ENCODE results near the gene HSFX3.
"Not testable (repeated sequence)": the region's sequence is repeated elsewhere in the genome, so short reads cannot be mapped to it uniquely, and the experiment has no call there.

The HSFX3 gene

DNA sequence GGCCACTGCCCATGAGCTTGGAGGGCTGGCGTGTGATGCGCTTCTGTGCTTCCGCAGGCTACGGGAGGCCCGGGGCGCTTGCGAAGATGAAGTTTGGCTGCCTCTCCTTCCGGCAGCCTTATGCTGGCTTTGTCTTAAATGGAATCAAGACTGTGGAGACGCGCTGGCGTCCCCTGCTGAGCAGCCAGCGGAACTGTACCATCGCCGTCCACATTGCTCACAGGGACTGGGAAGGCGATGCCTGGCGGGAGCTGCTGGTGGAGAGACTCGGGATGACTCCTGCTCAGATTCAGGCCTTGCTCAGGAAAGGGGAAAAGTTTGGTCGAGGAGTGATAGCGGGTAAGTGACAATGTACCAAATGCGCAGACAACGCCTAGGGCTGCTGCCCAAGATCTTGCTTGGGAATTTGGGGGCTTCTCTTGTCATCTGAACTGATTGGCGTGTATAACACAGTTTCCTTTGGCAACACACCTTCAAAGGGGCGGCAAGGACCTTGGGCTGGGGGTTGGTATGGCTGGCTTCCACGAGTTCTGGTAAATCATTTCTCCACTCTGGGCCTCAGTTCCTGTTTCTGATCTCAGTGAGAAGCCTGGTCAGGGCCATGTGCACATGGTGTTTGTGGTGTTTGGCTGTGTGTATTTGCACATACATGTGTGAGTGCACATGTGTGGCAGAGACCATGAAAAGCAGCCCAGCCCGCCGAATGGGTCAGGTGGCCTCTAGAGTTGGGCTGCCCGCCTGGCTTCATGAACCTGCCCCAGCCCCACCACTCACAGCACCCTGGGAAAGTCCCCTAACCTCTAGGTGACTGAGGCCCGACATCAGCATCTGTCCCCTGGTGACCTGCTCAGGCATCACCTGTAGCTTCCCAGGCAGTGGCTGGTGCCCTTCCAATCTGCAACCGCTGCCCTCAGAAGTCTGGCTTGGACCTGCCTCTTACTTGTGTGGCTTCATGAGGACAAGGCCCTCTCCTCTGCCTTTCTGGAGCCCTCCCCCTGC lies 3.9 kb downstream of the HSFX3 start:
- not testable (repeated sequence) for DNase-seq (ENCODE audit: low read depth)

DNA sequence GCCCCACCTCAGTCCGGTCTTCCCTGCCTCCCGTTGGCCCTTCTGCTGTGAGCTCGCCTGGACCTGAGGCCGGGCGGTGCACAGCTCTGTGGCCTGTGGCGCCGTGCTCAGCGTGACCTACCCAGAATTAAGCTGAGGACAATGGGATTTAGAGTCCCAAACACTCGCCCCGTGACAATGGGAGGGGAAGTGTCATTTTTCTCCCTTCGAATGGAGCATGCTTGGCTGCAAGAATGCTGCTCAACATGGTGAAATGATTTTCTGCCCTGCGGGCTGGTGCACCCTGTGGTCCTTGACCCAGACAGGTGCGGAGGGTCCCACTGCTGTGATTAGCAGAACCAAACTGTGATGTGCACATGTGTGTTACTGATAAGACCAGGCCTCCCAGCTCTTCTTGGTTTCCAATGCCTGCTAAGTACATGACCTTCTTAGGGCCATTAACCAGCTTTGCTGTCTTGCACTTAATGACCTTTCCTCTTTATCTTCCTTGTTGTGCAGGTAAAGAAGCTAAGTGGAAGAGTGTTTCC lies 8.1 kb downstream of the HSFX3 start:
- no peak for DNase-seq (ENCODE audit: low read depth)

DNA sequence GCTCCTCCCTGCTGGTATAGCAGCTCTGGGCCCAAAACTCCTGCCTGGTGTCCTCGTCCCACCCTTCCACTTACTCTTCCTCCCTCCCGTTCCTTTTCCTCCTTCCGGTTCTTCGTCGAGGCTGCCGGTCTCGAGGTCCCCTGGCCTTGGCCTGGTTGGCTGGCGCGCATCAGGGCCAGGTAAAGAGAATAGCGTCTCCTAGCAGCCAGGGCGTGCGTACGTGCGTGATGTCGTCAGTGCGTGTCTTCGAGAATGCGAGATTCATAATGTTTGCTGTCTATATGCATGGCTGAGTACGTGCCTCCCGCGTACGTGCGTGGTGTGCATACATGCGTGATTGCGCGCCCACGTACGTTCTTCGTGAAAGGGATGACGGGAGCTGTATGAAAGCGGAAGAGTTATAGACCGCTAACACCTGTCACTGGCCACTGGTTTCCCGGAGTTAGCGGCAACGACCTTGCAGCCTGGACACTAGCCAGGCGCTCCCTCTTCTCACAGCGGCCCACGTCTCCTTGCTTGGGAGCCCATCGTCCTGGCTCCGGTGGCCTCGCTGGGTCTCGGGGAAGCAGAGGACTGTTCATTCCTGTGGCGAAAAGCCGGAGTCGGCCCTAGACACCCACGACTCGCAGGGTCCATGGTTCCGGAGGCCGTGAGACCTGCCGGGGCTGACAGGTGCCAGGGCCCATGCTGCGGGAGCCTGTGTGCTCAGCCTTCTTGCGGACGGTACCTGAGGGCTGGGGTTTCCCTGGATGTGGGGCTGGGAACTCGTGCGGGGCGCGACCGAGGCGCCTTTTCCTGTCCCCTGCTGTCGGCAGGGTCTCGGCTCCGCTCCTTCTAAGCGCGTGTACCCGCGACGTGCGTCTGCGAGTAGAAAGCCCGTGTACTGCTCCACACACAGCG lies 8.9 kb downstream of the HSFX3 start, which contains the start of gene EOLA1:
TSS of gene EOLA1 (plus strand) at position 392 of the 900 bp plus-strand sequence. CDS start 4,619 bp downstream, outside the sequence.
- peak; percentile 92 for DNase-seq (ENCODE audit: low read depth)

DNA sequence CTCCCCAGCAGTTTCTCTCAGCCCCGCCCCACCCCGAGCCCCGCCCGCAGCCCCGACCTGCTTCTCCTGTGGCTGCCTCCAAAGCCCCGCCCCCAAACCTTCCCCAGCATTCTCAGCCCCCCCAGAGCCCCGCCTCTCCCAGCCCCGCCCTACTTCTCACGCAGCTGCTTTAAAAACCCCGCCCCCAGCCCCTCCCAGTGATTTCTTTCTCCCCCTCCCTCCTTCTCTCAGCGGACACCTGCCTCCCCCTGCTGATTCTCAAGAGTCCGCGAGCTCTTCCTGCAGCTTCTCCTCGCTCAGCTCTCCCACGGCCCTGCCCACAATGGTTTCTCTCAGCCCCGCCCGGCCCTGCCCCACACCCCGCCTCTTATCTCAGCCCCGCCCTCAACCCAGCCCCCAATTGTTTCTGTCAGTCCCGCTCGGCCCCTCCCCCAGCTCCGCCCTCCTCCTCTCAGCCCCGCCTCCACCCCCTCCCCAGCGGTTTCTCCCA lies 9.5 kb downstream of the HSFX3 start:
- peak; percentile 34 for DNase-seq (ENCODE audit: low read depth)

DNA sequence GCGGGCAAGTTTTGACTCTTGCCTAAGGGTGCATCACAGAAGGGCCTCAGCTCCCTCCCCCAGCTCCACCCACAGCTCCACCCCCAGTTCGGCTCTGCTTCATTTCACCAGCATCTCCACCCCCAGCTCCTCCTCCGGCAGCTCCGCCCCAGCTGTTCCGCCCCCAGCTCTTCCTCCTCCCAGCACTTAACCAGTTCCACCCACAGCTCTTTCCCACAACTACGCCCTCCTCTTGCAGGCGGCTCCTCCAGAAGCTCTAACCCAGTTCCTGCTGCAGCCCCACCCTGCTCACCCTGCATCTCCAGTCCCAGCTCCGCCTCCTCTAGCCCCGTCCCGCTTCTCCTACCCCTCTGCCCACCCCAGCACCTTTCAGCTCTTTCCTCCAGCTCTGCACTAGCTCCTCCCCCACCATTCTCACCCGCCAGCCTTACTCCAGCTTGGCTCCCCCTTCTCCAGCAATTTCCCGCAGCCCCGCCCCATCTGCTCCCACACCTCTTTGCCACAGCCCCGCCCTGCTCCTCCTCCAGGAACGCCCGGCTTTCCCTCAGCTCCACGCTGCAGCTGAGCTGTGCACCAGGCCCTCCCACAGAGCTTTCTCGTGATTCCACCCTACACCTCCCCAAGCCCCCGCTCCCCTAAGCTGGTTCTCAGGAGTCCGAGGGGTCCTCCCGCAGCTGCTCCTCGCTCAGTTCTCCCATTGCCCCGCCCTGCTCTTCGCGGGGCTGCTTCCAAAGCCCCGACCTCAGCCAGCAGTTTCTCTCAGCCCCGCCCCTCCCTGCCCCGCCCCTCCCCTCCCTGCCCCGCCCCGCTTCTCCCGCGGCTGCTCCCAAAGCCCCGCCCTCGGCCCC lies 10.2 kb downstream of the HSFX3 start:
- DNase-seq (ENCODE audit: low read depth): peak; percentile 76

DNA sequence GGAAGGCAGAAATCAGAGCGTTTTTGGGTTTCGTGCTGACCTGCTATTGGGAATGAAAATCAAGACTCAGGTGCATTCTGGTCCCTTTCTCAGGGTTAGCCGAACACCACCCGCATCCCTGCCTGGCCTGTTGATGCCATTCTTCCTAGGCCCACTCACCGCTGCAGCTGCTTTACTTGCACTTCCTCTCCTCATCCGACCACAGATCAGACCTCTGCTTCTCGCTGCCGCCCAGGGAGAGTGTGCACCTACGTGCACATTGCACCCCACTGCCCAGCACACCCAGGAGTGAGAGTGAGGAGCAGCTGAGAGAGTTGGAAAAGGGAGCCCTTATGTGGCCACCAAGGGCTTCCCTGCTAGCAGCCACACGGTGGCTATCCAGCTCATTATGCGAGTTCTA lies 12.2 kb downstream of the HSFX3 start:
- DNase-seq (ENCODE audit: low read depth): not testable (repeated sequence)

DNA sequence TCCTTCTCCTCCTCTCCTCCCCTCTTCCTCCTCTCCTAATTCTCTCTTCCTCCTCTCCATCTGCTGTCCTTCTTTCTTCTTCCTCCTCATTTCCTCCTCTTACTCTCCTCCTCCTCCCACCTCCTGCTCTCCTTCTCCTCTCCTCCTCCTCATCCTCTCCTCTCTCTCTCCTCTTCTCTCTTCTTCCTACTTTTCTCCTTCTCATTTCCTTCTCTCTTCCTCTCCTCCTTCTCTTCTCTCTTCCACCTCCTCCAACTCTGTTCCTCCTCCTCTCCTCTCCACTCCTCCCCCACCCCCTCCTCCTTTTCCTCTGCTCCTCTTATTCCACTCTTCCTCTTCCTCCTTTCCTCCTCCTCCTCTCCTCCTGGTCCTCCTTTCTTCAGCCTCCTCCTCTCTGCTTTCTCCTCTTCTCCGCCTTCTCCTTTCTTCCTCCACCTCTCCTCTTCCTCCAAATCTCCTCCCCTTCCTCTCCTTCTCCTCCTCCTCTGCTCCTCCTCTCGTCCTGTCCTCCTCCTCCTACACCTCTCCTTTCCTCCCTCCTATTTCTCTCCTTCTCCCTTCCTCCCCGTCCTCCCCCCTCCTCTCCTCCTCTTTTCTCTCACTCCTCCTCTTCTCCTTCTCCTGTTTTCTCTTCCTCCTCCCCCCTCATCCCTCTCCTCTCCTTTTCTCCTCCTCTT lies 14.7 kb downstream of the HSFX3 start:
- DNase-seq (ENCODE audit: low read depth): not testable (repeated sequence)

DNA sequence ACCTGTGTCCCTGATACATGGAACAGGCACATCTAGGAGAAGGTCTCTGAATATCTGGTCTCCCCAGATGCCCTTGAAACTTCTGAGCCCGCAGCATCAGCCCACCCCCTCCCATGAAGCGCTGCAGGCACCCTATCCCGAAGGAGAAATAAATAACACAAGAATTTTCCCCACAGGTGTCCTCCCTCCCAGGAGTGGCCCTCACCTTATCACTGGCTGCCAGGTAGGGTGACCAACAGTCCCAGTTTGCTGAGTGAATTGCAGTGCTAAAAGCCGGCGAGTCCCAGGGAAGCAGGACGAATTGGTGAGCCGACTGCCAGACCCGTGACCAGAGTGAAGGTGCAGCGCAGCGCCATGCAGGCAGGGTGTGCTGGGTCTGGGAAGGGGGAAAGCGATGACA lies 15.7 kb downstream of the HSFX3 start:
- not testable (repeated sequence) for DNase-seq (ENCODE audit: low read depth)

DNA sequence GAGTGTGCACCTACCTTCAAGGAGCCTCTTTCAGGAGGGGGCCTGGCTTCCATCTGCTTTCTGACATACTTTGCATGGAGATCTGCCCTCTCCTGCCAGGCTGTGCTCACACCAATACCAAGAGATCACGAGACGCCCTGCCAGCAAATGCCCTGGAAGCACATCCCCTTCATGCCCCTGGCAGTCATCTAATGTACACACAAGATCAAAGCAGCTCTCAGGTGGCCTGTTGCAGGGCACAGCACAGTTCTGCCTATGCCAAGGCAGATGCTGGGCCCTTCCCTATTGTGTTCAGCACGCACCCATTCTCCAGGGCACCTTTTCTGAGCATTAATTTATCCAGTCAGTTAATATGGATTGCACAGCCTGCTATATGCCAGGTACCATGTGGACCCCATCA lies 16.9 kb downstream of the HSFX3 start:
- not testable (repeated sequence) for DNase-seq (ENCODE audit: low read depth)

DNA sequence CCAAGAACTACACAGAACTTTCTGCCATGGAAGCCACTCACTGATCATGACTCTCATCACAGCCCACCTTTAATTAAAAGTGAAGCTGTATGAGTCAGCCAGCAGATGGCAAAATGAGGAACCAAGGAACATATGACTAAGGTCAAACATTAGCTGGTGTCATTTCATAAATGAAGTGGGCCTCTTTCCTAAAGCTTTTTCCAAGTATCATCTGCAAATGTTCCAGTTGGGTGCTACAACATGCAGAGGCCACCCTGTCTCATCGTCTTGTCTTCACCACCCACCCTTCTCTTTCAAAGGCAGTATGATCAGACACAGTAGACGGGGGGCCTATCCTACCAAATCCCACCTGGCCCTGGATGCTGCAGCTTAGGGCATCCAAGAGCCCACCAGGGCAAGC lies 18.1 kb downstream of the HSFX3 start:
- DNase-seq (ENCODE audit: low read depth): no peak

DNA sequence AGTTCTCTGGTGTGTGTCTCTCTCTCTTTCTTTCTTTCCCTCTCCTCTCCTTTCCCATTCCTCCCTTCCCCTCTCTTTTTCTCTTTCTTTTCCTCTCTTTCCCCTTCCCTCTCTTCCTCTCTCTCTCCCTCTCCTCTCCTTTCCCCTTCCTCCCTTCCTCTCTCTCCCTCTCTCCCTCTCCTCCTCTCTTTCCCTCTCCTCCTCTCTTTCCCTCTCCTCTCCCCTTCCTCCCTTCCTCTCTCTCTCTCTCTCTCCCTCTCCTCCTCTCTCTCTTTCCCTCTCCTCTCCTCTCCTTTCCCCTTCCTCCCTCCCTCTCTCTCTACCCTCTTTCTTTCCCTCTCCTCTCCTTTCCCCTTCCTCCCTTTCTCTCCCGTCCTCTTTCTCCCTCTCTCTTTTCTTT lies 21.3 kb downstream of the HSFX3 start:
- no peak for DNase-seq (ENCODE audit: low read depth)

DNA sequence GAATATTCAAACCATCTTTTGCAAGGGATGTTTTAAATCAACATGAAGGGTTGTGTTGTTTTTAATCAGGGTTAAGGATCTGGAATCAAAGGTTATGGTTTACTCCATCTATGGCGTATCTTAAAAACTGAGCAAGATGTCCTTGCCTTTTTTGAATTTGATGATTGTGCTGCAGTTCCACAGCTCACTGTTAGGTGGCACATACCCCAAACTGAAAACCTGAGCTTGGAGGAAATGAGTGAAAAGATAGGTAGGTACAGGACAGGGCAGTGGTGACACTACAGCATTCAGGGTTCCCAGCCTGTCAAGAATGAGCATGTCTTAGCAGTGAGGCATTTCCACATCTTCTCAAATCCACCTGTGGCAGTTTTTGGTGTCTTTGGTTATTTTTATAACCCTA lies 22.0 kb downstream of the HSFX3 start:
- no peak for DNase-seq (ENCODE audit: low read depth)

DNA sequence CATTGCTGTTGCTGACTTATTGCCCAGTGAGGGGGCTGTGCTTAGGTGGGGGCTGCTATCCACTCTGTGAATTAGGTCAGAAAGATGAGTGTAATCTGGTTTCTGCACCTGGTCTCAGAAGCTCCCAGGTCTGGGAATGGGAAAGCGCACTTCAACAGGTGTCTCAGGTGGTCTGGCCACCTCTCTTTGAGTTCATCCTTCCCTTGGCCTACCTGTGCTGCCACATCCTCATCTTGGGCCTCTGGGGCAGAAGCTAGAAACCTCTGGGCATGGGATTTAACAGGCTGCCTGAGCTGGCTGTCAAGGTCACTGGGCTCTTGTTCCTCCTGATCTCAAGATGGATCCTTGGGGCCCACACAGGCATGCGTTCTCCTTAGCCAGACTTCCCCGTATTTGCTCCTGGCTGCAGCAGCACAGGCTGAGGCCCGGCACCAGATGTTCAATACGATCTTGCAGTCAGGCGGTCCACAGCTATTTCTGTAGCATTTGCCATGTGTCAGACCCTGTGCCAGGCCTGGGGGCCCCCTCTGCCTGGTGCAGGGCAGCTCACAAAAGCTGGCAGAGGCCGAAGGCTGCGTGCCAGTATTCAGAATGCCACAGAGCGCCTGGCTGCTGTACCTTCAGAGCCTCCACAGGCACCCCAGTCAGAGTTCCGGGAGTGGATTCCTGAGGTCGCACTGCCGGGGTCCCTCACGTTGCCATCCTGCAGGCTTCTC lies 23.2 kb downstream of the HSFX3 start:
- DNase-seq (ENCODE audit: low read depth): not testable (repeated sequence)

DNA sequence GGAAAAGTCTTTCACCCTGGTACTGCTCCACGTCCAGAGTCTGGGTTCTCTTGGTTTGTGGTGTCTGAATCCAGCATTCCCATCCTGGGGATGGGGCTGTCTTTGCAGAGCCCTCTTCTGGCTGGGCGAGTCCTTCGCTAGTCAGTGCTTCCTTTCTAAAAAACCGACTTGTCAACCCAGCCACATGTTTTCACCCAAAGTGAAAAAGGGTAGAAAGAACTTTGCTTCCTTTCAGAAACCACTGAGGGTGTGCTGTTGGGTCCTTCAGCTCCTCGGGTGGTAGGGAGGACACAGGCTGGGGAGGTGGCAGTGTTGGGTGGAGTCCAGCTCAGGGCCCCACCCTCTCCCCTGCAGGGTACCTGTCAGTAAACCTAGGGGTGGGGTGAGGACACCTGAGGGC lies 23.8 kb downstream of the HSFX3 start:
- not testable (repeated sequence) for DNase-seq (ENCODE audit: low read depth)

DNA sequence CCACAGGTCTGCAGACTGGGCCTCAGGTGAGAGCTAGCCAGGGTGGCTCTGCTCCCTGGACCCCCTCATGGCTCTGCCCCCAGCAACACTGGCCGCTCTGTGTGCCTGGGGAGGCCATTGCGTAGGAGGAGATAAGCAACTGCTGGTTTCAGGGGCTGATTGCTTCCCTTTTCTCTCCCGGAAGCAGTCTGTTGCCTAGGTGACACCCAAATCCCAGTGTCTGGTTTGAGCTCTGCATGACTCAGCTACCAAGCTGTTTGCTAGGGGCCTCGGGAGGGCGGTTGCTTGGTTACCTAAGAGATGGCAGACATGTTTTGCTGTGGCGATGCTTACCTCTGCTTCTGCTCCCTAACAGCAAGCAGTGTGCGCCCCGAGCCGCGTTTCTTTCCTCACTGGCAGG lies 24.3 kb downstream of the HSFX3 start:
- DNase-seq (ENCODE audit: low read depth): not testable (repeated sequence)

DNA sequence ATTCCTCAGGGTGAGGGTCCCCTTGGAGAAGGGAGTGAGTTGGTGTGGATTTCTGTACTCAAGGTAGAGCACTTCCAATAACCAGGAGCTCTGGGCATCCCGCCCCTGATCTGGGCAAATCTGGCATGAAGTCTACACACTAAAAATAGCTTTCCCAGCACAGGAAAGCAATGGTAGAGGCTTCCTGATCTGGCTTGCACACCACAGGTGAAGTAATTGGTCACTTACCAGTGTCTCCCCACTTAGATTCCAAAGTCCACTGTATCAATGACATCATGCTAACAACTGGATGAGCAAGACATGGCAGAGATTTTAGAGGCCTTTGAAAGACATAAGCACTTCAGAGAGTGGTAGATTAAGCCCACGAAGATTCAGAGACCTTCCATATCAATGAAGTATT lies 26.8 kb downstream of the HSFX3 start:
- no peak for DNase-seq (ENCODE audit: low read depth)

DNA sequence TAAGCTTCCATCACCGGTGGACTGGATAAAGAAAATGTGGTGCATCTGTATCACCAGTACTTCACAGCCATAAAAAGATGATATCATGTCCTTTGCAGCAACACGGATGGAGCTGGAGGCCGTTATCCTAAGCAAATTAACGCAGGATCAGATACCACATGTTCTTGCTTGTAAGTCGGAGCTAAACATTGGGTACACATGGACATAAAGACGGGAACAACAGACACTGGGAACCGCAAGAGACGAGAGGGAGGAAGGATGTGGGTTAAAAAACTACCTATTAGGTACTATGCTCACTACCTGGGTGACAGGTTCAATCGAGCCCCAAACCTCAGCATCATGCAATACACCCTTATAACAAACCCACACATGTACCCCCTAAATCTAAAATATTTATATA lies 28.3 kb downstream of the HSFX3 start:
- no peak for DNase-seq (ENCODE audit: low read depth)

DNA sequence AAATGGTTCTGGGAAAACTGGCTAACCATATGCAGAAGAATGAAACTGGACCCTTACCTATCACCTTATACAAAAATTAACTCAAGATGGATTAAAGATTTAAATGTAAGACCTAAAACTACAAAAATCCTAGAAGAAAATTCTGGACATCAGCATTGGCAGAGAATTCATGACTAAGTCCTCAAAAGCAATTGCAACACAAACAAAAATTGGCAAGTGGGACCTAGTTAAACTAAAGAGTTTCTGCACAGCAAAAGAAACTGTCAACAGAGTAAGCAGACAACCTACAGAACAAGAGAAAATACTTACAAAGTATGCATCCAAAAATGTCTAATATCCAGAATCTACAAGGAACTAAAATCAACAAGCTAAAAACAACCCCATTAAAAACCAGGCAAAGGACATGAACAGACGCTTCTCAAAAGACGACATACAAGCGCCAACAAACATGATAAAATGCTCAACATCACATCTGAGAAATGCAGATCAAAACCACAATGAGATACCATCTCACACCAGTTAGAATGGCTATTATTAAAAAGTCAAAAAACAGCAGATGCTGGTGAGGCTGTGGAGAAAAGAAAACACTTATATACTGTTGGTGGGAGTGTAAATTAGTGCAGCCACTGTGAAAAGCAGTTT lies 29.0 kb downstream of the HSFX3 start:
- DNase-seq (ENCODE audit: low read depth): not testable (repeated sequence)

DNA sequence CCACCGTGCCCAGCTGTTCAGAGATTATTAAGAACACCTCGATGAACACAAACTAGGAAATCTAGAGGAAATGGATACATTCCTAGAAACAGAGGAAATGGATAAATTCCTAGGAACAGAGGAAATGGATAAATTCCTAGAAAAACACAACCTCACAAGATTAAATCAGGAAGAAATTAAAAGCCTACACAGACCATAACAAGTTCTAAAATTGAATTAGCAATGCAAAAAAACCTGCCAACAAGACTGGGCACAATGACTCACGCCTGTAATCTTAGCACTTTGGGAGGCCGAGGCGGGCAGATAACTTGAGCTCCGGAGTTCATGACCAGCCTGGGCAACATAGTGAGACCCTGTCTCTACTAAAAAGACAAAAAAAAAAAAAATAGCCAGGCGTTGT lies 31.5 kb downstream of the HSFX3 start:
- no peak for DNase-seq (ENCODE audit: low read depth)

Data from non-pigmented ciliary epithelial cell (primary cell).